ENCODE measurements around the gene PEX3.

- TF ChIP-seq POLR2A (IDR thresholded peaks at IDR 0.05), result no peak
- TF ChIP-seq CTCF (IDR thresholded peaks at IDR 0.05), result no peak
Measured at GRCh38 chr6:143515766-143516355, 65.3 kb downstream of the PEX3 start.

All from ovary (tissue), 3 donors.